NK-92 treated with Interleukin-12 subunit alpha and Interleukin-12 subunit beta, amount 100 ng/mL, for 24 hours (cell line): ENCODE measurements around the gene KRTAP3-3.

Experiments used
- DNase-seq: peaks from one replicate; lab custom pipeline; 2025; lab: John Stamatoyannopoulos, UW

The KRTAP3-3 gene

GRCh38 chr17:40958086-40958953, 35.6 kb downstream of the KRTAP3-3 start:
- DNase-seq, result no peak

DNA sequence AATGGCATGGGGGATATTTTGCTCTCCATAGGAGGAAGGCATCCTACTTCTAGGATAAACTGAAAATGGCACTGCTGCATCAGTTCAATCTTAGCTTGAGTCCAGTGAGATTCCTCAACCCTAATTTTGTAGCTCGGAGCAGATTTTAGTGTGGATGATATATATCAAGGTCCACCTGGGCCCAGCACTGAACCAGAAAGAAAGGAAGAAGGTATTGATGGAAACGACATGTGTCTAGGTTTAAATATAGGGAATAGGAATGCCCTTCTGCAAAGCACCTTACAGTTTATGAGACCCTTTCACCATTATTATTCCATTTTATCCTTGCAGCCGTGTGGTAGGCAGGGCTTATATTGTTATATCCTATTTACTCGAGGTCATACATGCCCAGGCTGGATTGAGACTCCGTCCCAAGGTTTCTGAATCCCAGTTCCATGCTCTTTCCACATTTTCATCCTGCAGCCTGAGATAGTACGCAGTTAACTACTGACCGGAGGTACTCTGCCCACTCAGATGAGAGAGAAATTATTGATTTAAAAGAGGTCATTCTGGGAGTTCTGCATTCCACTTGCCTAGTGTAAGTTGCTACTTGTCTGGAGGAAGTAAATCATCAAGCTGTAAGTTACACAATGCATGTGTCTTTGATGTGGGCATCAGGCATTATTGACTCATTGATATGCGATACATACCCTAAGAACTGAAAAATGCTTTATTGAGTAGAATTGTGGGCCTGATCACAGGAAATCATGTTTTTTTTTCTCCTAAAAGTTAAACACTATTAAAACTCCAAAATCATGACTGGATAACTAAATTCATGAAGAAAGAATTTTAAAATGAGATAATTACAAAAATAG, 37.3 kb downstream of the KRTAP3-3 start:
- no peak for DNase-seq

DNA sequence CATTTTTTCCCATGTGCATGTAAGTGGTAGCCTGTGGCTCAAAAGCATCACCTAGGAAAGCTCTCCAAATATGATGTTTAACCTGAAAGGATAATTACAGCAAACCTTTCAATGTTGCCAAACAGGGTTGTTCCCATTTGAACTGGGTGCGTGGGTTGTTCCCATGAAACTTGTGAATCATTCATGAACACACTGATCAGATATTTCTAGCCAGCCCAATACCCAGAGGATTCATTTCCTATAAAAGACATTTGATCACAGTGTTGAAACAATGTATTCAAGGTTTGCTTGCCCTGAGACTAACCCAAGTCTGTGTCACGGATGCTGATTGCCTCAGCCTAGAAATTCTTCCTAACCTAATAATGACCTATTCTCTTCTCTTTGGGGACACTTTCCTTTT, 40.1 kb downstream of the KRTAP3-3 start:
- no peak for DNase-seq

- DNase-seq, result no peak
Measured at GRCh38 chr17:40952661-40953060, 41.3 kb downstream of the KRTAP3-3 start.

- DNase-seq, result no peak
Measured at GRCh38 chr17:40952154-40952553, 41.8 kb downstream of the KRTAP3-3 start.

DNA sequence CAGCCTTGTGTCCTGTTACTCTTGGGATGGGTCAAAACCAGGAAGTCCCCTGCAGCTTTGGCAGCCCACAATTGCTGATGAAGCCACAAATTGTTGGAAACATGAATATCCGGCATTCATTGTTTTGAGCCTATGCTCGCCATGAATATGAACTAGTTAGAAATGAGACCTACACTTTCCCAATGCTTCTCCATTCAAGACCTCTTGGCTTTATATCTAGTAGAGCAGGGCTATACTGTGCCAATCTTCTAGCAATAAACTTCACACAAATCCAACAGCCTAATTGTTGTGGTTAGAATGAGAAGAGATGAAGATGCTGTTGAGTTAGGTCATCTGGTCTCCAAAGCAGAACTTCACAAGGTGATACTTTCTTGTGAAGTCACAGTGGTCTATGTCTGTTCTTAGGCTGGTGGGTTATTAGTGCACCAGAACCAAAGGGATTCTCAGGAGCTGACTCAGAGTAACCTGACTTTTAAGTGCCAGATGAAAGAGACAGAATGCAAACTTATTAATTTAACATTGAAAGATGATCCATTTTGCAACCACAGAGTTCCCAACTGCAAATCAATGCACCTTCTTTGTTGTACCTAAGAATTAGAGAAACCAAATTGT, 42.8 kb downstream of the KRTAP3-3 start:
- no peak for DNase-seq

DNA sequence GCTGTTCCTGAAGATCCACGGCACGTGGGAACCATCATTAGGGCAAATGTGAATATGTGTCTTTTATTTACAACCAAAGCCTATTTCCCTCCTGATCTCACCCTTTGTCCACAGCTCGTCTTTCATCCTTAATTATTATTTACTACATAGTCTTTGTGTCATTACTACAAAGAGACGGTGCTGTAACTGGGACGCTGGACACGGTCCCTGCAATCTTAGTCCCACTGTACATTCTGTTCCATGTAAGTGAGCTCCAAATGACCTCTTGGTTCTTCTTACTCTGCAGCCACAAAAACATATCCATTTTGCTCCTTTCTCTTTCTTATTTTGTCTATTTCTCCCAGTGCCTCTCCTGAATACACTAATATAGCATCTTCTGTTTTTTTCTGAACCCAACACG, 43.8 kb downstream of the KRTAP3-3 start:
- DNase-seq, result no peak

- no peak for DNase-seq
Measured at GRCh38 chr17:40949418-40949817, 44.5 kb downstream of the KRTAP3-3 start.

DNA sequence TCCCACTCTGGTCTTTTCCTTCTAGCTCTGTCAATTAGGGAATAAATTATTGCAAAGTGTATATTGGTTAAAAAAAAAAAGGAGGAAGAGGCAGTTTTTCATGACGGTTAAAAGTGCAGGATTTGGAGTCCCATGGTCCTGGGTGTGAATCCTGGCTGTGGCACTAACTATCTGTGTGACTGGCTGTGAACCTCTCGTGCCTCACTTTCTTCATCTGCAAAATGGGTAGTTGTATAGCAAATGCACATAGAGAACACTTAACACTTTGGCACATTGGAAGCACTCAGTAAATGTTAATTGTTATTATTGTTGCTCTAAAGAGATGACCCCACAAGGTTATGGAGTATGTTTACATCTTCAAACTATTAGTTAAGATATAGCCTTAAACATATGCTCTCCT, 46.0 kb downstream of the KRTAP3-3 start:
- no peak for DNase-seq

GRCh38 chr17:40945414-40945813, 48.5 kb downstream of the KRTAP3-3 start:
- no peak for DNase-seq

GRCh38 chr17:40944531-40944930, 49.4 kb downstream of the KRTAP3-3 start:
- no peak for DNase-seq
